H1 (cell line): ENCODE results near the gene GRM4. TPM values are rescaled to one million over a fixed set of nuclear protein-coding genes. Genes with fewer than 3 reads are reported as not detected.

ENCODE experiments used
- CTCF ChIA-PET: fragments of 300-600 bp; sonication (Branson Sonifier 250); formaldehyde crosslinking; loops from one replicate; lab custom pipeline; 2021; ENCODE audit not compliant: partially characterized antibody; lab: Charles Lee
- POLR2A ChIA-PET: fragments of 300-600 bp; sonication (Branson Sonifier 250); formaldehyde crosslinking; loops from one replicate; lab custom pipeline; 2021; ENCODE audit warnings: inconsistent platforms; ENCODE audit not compliant: partially characterized antibody; lab: Charles Lee
- DNase-seq, 2 experiments: peaks; one replicate each; pipeline versions ENCODE4 v3.0.0 to v3.0.0-alpha.2; 2010 to 2022; ENCODE audit warnings: low spot score in 2 of 2, low read depth in 1 of 2, mixed read lengths in 1 of 2
- FAIRE-seq: peaks from 2 replicates; lab custom pipeline; 2011; peaks lifted over from hg19 to GRCh38; lab: Jason Lieb, UNC
- H2AFZ ChIP-seq: 2 replicates; pipeline ENCODE4 v1.8.1; 2012; ENCODE audit warnings: low read length, inconsistent platforms
- H2AK5ac ChIP-seq: 2 replicates; pipeline ENCODE4 v1.6.1; 2013; ENCODE audit warnings: low read depth, low read length
- H2BK120ac ChIP-seq: replicated peaks from 2 replicates; pipeline ENCODE3; 2013; ENCODE audit warnings: low read depth, low read length, inconsistent platforms
- H2BK12ac ChIP-seq: 2 replicates; pipeline ENCODE4 v1.6.1; 2013; ENCODE audit warnings: low read depth, low read length
- H2BK15ac ChIP-seq: 2 replicates; pipeline ENCODE4 v1.6.1; 2013; ENCODE audit warnings: low read length
- H2BK20ac ChIP-seq: 2 replicates; pipeline ENCODE4 v1.6.1; 2013; ENCODE audit warnings: low read length
- H2BK5ac ChIP-seq: 2 replicates; pipeline ENCODE4 v1.6.1; 2013; ENCODE audit warnings: low read depth, low read length
- H3K14ac ChIP-seq: 2 replicates; pipeline ENCODE4 v1.6.1; 2013; ENCODE audit warnings: inconsistent platforms; ENCODE audit not compliant: insufficient read length
- H3K18ac ChIP-seq: 2 replicates; pipeline ENCODE4 v1.6.1; 2013; ENCODE audit warnings: low read length; ENCODE audit errors: extremely low read depth
- H3K23ac ChIP-seq: 2 replicates; pipeline ENCODE4 v1.6.1; 2013; ENCODE audit warnings: inconsistent platforms; ENCODE audit not compliant: insufficient read length
- H3K23me2 ChIP-seq: 2 replicates; pipeline ENCODE4 v1.6.1; 2013; ENCODE audit warnings: low read depth, low read length
- H3K27ac ChIP-seq: 2 replicates; pipeline ENCODE4 v1.6.1; 2011; ENCODE audit warnings: low read depth, low read length, inconsistent platforms
- H3K27me3 ChIP-seq, 4 experiments: replicated peaks in 1 of 4; 1 replicate in 1 of 4; 2 replicates in 3 of 4; pipeline versions ENCODE4 v1.6.1 to v1.8.1; 2011 to 2013; ENCODE audit warnings: low read length in 3 of 4, mild to moderate bottlenecking in 3 of 4, inconsistent platforms in 2 of 4, mixed read lengths in 2 of 4, moderate library complexity in 1 of 4; ENCODE audit not compliant: control insufficient read depth in 3 of 4, insufficient read depth in 3 of 4; ENCODE audit errors: extremely low read depth in 1 of 4
- H3K36me3 ChIP-seq, 4 experiments: 2 replicates each; pipeline versions ENCODE4 v1.6.1 to v1.8.1; 2011 to 2013; ENCODE audit warnings: mild to moderate bottlenecking in 4 of 4, low read length in 3 of 4, moderate library complexity in 2 of 4, control low read depth in 1 of 4, inconsistent platforms in 1 of 4; ENCODE audit not compliant: insufficient read depth in 4 of 4, control insufficient read depth in 2 of 4
- H3K4ac ChIP-seq: replicated peaks from 2 replicates; pipeline ENCODE3; 2013; ENCODE audit warnings: low read length, low read depth, mixed read lengths, inconsistent platforms; ENCODE audit not compliant: insufficient read length
- H3K4me1 ChIP-seq, 4 experiments: replicated peaks in 1 of 4; 1 replicate in 1 of 4; 2 replicates in 3 of 4; pipeline versions ENCODE4 v1.6.1 to v1.8.1; 2011 to 2013; ENCODE audit warnings: low read length in 3 of 4, inconsistent platforms in 2 of 4, mixed read lengths in 1 of 4; ENCODE audit not compliant: insufficient read depth in 4 of 4, control insufficient read depth in 3 of 4
- H3K4me2 ChIP-seq, 2 experiments: 2 replicates each; pipeline versions ENCODE4 v1.6.1 to v1.8.1; 2011 to 2013; ENCODE audit warnings: low read depth in 2 of 2, low read length in 2 of 2, control low read depth in 1 of 2, inconsistent platforms in 1 of 2, mild to moderate bottlenecking in 1 of 2; ENCODE audit not compliant: insufficient read depth in 1 of 2
- H3K4me3 ChIP-seq, 4 experiments: fragments of 200-600, 300-600 bp in 1 of 4; sonication (generic), shearing (Covaris generic), sonication (Bioruptor Twin) in 1 of 4; 2 replicates each; pipeline versions ENCODE4 v1.5.1 to v1.8.1; 2011 to 2016; ENCODE audit warnings: low read length in 4 of 4, low read depth in 3 of 4, control low read depth in 2 of 4, inconsistent platforms in 2 of 4, mild to moderate bottlenecking in 2 of 4, mixed read lengths in 1 of 4, moderate library complexity in 1 of 4; ENCODE audit not compliant: insufficient read depth in 2 of 4; ENCODE audit errors: extremely low read depth in 1 of 4
- H3K56ac ChIP-seq: replicated peaks from 2 replicates; pipeline ENCODE3; 2013; ENCODE audit warnings: low read depth, mild to moderate bottlenecking, mixed read lengths, low read length, inconsistent platforms; ENCODE audit not compliant: insufficient read length
- H3K79me1 ChIP-seq: 2 replicates; pipeline ENCODE4 v1.6.1; 2013; ENCODE audit warnings: low read depth, low read length, control low read depth
- H3K79me2 ChIP-seq, 2 experiments: 2 replicates each; pipeline versions ENCODE4 v1.6.1 to v1.8.1; 2012 to 2013; ENCODE audit warnings: low read length in 2 of 2, mild to moderate bottlenecking in 2 of 2, inconsistent platforms in 1 of 2; ENCODE audit not compliant: insufficient read depth in 2 of 2, control insufficient read depth in 1 of 2
- H3K9ac ChIP-seq, 4 experiments: replicated peaks in 1 of 4; 1 replicate in 1 of 4; 2 replicates in 3 of 4; pipeline versions ENCODE4 v1.6.1 to v1.8.1; 2011 to 2013; ENCODE audit warnings: low read depth in 3 of 4, low read length in 3 of 4, control low read depth in 2 of 4, mild to moderate bottlenecking in 2 of 4, moderate library complexity in 2 of 4, inconsistent platforms in 1 of 4; ENCODE audit errors: extremely low read depth in 1 of 4
- H3K9me3 ChIP-seq, 2 experiments: 2 replicates each; pipeline versions ENCODE4 v1.6.1 to v1.8.1; 2012 to 2013; ENCODE audit warnings: mild to moderate bottlenecking in 2 of 2, moderate library complexity in 2 of 2, control low read depth in 1 of 2, inconsistent platforms in 1 of 2, low read depth in 1 of 2, low read length in 1 of 2, mixed read lengths in 1 of 2; ENCODE audit not compliant: insufficient read depth in 2 of 2
- H4K20me1 ChIP-seq, 2 experiments: replicated peaks in 1 of 2; 2 replicates each; pipeline versions ENCODE3 to v1.8.1; 2011 to 2013; ENCODE audit warnings: inconsistent platforms in 2 of 2, low read length in 2 of 2, mild to moderate bottlenecking in 1 of 2; ENCODE audit not compliant: insufficient read depth in 2 of 2, control insufficient read depth in 1 of 2
- H4K5ac ChIP-seq: 2 replicates; pipeline ENCODE4 v1.6.1; 2013; ENCODE audit warnings: low read length, low read depth, mixed read lengths, inconsistent platforms; ENCODE audit not compliant: insufficient read length
- H4K8ac ChIP-seq: 2 replicates; pipeline ENCODE4 v1.8.0; 2013; ENCODE audit warnings: mild to moderate bottlenecking, moderate library complexity, low read length, inconsistent platforms; ENCODE audit not compliant: insufficient read depth; ENCODE audit errors: extremely low read depth
- H4K91ac ChIP-seq: replicated peaks from 2 replicates; pipeline ENCODE3; 2013; ENCODE audit warnings: low read length, mixed read lengths, inconsistent platforms; ENCODE audit not compliant: insufficient read length
- polyA plus RNA-seq, 7 experiments: library from polyadenylated mRNA; depleted of rRNA in 3 of 7; stranded (reverse) in 5 of 7; unstranded in 2 of 7; fragments of >200 nt in 5 of 7; fragments of 200-250 nt in 2 of 7; gene quantifications; 1 replicate in 5 of 7; 2 replicates in 1 of 7; 4 replicates in 1 of 7; pipeline versions ENCODE4 v1.2.1 to v1.2.3, GENCODE V29; 2011 to 2013; ENCODE audit warnings: missing spikeins in 2 of 7, mixed read lengths in 2 of 7
- total RNA-seq: library from RNA; stranded (reverse); fragmentation: NEBNext Ultra II Directional; extraction: Animal tissue kit (Norgen Biotek cat#: 25700); gene quantifications from 2 replicates; pipeline ENCODE4 v1.2.1, GENCODE V29; 2021

Gene GRM4
- total and polyA plus RNA-seq, 2 of the 8 experiments (the other 6 are each of a cell fraction or from before 2014, with no cell fraction given) = 19.6 to 21.5 TPM

GRCh38 chr6:34072727-34073126 is 73.2 kb downstream of the GRM4 start:
- Histone ChIP-seq H2BK15ac (no peak overlapping the region), H4K91ac (peak overlapping the region; percentile 84), H3K18ac (no peak overlapping the region), H4K5ac (no peak overlapping the region), H3K9ac (peak overlapping the region in 1 of 4 experiments; percentile 36; a peak in 2 of 7 replicates), H2AK5ac (peak overlapping the region; percentile 76; the same call in 1 of the 2 replicates), H3K23ac (peak overlapping the region; percentile 79), H2BK12ac (no peak overlapping the region; the same call in 1 of the 2 replicates), H2BK5ac (no peak overlapping the region), H3K4me1 (peaks cover 0 to 26% (median 10%) of the 10 kb centered on the region in 4 experiments; a peak in 6 of 7 replicates), H3K4me2 (no peak overlapping the region), H3K4ac (peak overlapping the region; percentile 54), H3K4me3 (no peak overlapping the region), H4K8ac (no peak overlapping the region), H4K20me1 (peaks cover 2 to 27% of the 10 kb centered on the region in 2 experiments), H2AFZ (no peak overlapping the region), H3K9me3 (peaks cover 0 to 5% of the 10 kb centered on the region in 2 experiments; a peak in 1 of 4 replicates), H3K27ac (no peak overlapping the region), H2BK120ac (no peak overlapping the region), H3K23me2 (peaks cover 24% of the 10 kb centered on the region; the same call in 1 of the 2 replicates), H3K14ac (no peak overlapping the region), H2BK20ac (no peak overlapping the region), H3K36me3 (no peaks in the 10 kb centered on the region; a peak in 1 of 8 replicates), H3K79me2 (peaks cover 0 to 5% of the 10 kb centered on the region in 2 experiments; a peak in 1 of 4 replicates), H3K56ac (peak overlapping the region; percentile 96), H3K79me1 (peaks cover 16% of the 10 kb centered on the region), H3K27me3 (no peaks in the 10 kb centered on the region; a peak in 1 of 7 replicates)
- CTCF ChIA-PET = no interaction called here
- no peak for DNase-seq
- FAIRE-seq = no peak
- POLR2A ChIA-PET = no interaction called here
